DMS153 treated with DMSO at 0.1 percent for 48 hours (cell line): Measurements from ENCODE around the gene ZNF394.
"Not testable (repeated sequence)": the region's sequence is repeated elsewhere in the genome, so short reads cannot be mapped to it uniquely, and the experiment has no call there.

Experiments
- DNase-seq: peaks from one replicate; lab custom pipeline; 2025; ENCODE audit not compliant: unreplicated experiment; lab: John Stamatoyannopoulos, UW

ZNF394 gene

GRCh38 chr7:99499721-99500636 is at the start of gene ZNF394:
Gene ZNF394 (minus strand): TSS chr7:99500281. CDS start chr7:99500093, 188 bp downstream.
- DNase-seq = peak; percentile 87

- not testable (repeated sequence) for DNase-seq
These were observed 49.5 kb upstream of the ZNF394 start for GRCh38 chr7:99549545-99549944.

GRCh38 chr7:99545308-99545707 is 45.2 kb upstream of the ZNF394 start:
- not testable (repeated sequence) for DNase-seq

- no peak for DNase-seq
These were observed 43.8 kb upstream of the ZNF394 start for GRCh38 chr7:99543916-99544315.

GRCh38 chr7:99543081-99543671 is 43.1 kb upstream of the ZNF394 start:
- no peak for DNase-seq

- DNase-seq = no peak
These were observed 41.1 kb upstream of the ZNF394 start for GRCh38 chr7:99541212-99541611.

GRCh38 chr7:99540542-99540941 is 40.5 kb upstream of the ZNF394 start:
- DNase-seq = no peak

- DNase-seq = no peak
These were observed 39.2 kb upstream of the ZNF394 start for GRCh38 chr7:99539213-99539811.

GRCh38 chr7:99535667-99536066 is 35.6 kb upstream of the ZNF394 start:
- DNase-seq = no peak

GRCh38 chr7:99531354-99531765 is 31.3 kb upstream of the ZNF394 start:
- no peak for DNase-seq

GRCh38 chr7:99525713-99526440 is 25.8 kb upstream of the ZNF394 start:
- no peak for DNase-seq

GRCh38 chr7:99521399-99521798 is 21.3 kb upstream of the ZNF394 start:
- DNase-seq = no peak

- no peak for DNase-seq
These were observed 14.0 kb upstream of the ZNF394 start for GRCh38 chr7:99514050-99514449.

GRCh38 chr7:99505324-99505662 is 5.2 kb upstream of the ZNF394 start:
- no peak for DNase-seq

GRCh38 chr7:99504603-99505323 is 4.7 kb upstream of the ZNF394 start, which contains the start of gene ZKSCAN5:
Gene ZKSCAN5 (plus strand): TSS chr7:99504662. CDS start chr7:99506045, 1,383 bp downstream.
- DNase-seq = peak; percentile 96

- no peak for DNase-seq
These were observed 4.2 kb upstream of the ZNF394 start for GRCh38 chr7:99504281-99504602.

- DNase-seq = not testable (repeated sequence)
These were observed 1.2 kb upstream of the ZNF394 start for GRCh38 chr7:99501236-99501635.

GRCh38 chr7:99500637-99501009 is 542 bp upstream of the ZNF394 start:
- no peak for DNase-seq

- no peak for DNase-seq
These were observed 735 bp downstream of the ZNF394 start for GRCh38 chr7:99499371-99499720.

GRCh38 chr7:99498546-99498944 is 1.5 kb downstream of the ZNF394 start:
- no peak for DNase-seq
